Measurements from ENCODE around the gene PROC.

GRCh38 chr2:127389778-127390435 is 28.3 kb upstream of the PROC start:
- TF ChIP-seq EZH2 (IDR thresholded peaks at IDR 0.05; ENCODE audit: low read length, missing control alignments) = no peak
- TF ChIP-seq CTCF (conservative IDR thresholded peaks at IDR 0.05 in 1 of 2, IDR thresholded peaks at IDR 0.05 in 1 of 2; ENCODE audit: low read depth in 1 of 2, low read length in 2 of 2) = no peak
